HCT116 (cell line): Measurements from ENCODE around the gene ARID5B. TPM values are rescaled to one million over a fixed set of nuclear protein-coding genes. Genes with fewer than 3 reads are reported as not detected.

Experiments
- ATAC-seq: fragments of 200-7000 bp; cut with Tn5 transposase; 2 replicates; pipeline ENCODE4 v1.9.1; 2020; ENCODE audit warnings: mild to moderate bottlenecking, moderate library complexity
- BruUV-seq: library from RNA; stranded (reverse); fragments of 400-500 nt; replicated peaks from 2 replicates; lab custom pipeline; 2021; lab: Mats Ljungman, UMichigan
- CTCF ChIA-PET: fragments of 300-600 bp; sonication (Branson Sonifier 250); formaldehyde crosslinking; loops from one replicate; lab custom pipeline; 2021; ENCODE audit warnings: antibody characterized with exemption; lab: Charles Lee
- POLR2A ChIA-PET: fragments of 300-600, 350-600 bp; sonication (Branson Sonifier 250); formaldehyde crosslinking; loops from one replicate; lab custom pipeline; 2021; ENCODE audit warnings: antibody characterized with exemption; lab: Charles Lee
- RAD21 ChIA-PET, 2 experiments: fragments of 300-600 bp; sonication (Branson Sonifier 250); formaldehyde crosslinking; loops; one replicate each; lab custom pipeline; 2023; ENCODE audit warnings: low total read pairs in 2 of 2; ENCODE audit not compliant: uncharacterized antibody in 2 of 2, unreplicated experiment in 2 of 2, low non-redundant PET in 1 of 2; lab: Charles Lee
- DNase-seq: peaks from one replicate; pipeline ENCODE4 v3.0.0-alpha.2; 2010; ENCODE audit warnings: low read depth, low spot score
- H2AFZ ChIP-seq: fragments of 200-600 bp; shearing (Covaris generic), sonication (generic); 2 replicates; pipeline ENCODE4 v1.6.1; 2017; ENCODE audit warnings: low read depth, mixed run types, mixed read lengths, antibody characterized with exemption, low read length; ENCODE audit not compliant: poor library complexity, severe bottlenecking
- H3K27ac ChIP-seq: 2 replicates; pipeline ENCODE4 v1.5.1; 2012; ENCODE audit warnings: low read depth, low read length
- H3K27me3 ChIP-seq: fragments of 200-600 bp; sonication (generic); 2 replicates; pipeline ENCODE4 v1.6.1; 2016; ENCODE audit warnings: mixed run types, low read length, mixed read lengths; ENCODE audit not compliant: insufficient read depth
- H3K36me3 ChIP-seq, 2 experiments: fragments of 200-500 bp in 1 of 2; fragments of 200-600 bp in 1 of 2; sonication (Bioruptor generic) in 1 of 2; sonication (generic) in 1 of 2; 2 replicates each; pipeline versions ENCODE4 v1.5.1 to v1.6.1; 2014 to 2016; ENCODE audit warnings: low read length in 2 of 2, inconsistent platforms in 1 of 2, mixed read lengths in 1 of 2, mixed run types in 1 of 2; ENCODE audit not compliant: insufficient read depth in 2 of 2, control insufficient read depth in 1 of 2
- H3K4me1 ChIP-seq, 2 experiments: fragments of 200-600 bp in 1 of 2; sonication (generic) in 1 of 2; 2 replicates each; pipeline versions ENCODE4 v1.5.1 to v1.6.1; 2012 to 2017; ENCODE audit warnings: low read length in 2 of 2, inconsistent platforms in 1 of 2, mild to moderate bottlenecking in 1 of 2, mixed read lengths in 1 of 2, mixed run types in 1 of 2, moderate library complexity in 1 of 2; ENCODE audit not compliant: insufficient read depth in 2 of 2, control insufficient read depth in 1 of 2
- H3K4me2 ChIP-seq: fragments of 200-600 bp; sonication (generic); 2 replicates; pipeline ENCODE4 v1.6.1; 2017; ENCODE audit warnings: mixed run types, low read length, mixed read lengths
- H3K4me3 ChIP-seq, 2 experiments: fragments of 200-600 bp in 1 of 2; sonication (generic) in 1 of 2; replicated peaks in 1 of 2; 2 replicates each; pipeline ENCODE4 v1.5.1; 2011 to 2016; ENCODE audit warnings: low read length in 2 of 2, control low read depth in 1 of 2, low read depth in 1 of 2, mild to moderate bottlenecking in 1 of 2, mixed read lengths in 1 of 2, mixed run types in 1 of 2
- H3K79me2 ChIP-seq: fragments of 200-600 bp; sonication (generic); 2 replicates; pipeline ENCODE4 v1.6.1; 2017; ENCODE audit warnings: mild to moderate bottlenecking, mixed run types, low read length, moderate library complexity, mixed read lengths; ENCODE audit not compliant: insufficient read depth
- H3K9ac ChIP-seq: fragments of 200-600 bp; sonication (generic); 2 replicates; pipeline ENCODE4 v1.6.1; 2016; ENCODE audit warnings: low read length, mixed read lengths
- H3K9me2 ChIP-seq: fragments of 200-600 bp; sonication (generic), shearing (Covaris generic); 2 replicates; pipeline ENCODE4 v1.6.1; 2017; ENCODE audit warnings: mixed run types, mild to moderate bottlenecking, moderate library complexity; ENCODE audit not compliant: insufficient read depth
- H3K9me3 ChIP-seq, 2 experiments: fragments of 200-500 bp in 1 of 2; fragments of 200-600 bp in 1 of 2; sonication (Bioruptor generic) in 1 of 2; sonication (generic) in 1 of 2; 2 replicates each; pipeline ENCODE4 v1.6.1; 2014 to 2017; ENCODE audit warnings: low read length in 2 of 2, mixed read lengths in 2 of 2, inconsistent platforms in 1 of 2, low read depth in 1 of 2, mild to moderate bottlenecking in 1 of 2, mixed run types in 1 of 2, moderate library complexity in 1 of 2; ENCODE audit not compliant: control insufficient read depth in 1 of 2, insufficient read depth in 1 of 2
- H4K20me1 ChIP-seq: fragments of 200-600 bp; sonication (generic), shearing (Covaris generic); 2 replicates; pipeline ENCODE4 v1.6.1; 2017; ENCODE audit warnings: mixed run types, mild to moderate bottlenecking, moderate library complexity; ENCODE audit not compliant: insufficient read depth
- EGR1 ChIP-seq: IDR thresholded peaks from 2 replicates; pipeline ENCODE4 v1.6.1; 2012; ENCODE audit warnings: low read depth
- ELF1 ChIP-seq: IDR thresholded peaks from 2 replicates; pipeline ENCODE4 v1.6.1; 2012; ENCODE audit warnings: low read depth, borderline replicate concordance
- EZH2 ChIP-seq: fragments of 200-600 bp; sonication (generic); IDR thresholded peaks from 2 replicates; pipeline ENCODE4 v1.6.1; 2017; ENCODE audit warnings: antibody characterized with exemption, mixed run types
- MAX ChIP-seq: IDR thresholded peaks from 2 replicates; pipeline ENCODE4 v1.6.1; 2012
- POLR2A ChIP-seq: IDR thresholded peaks from 2 replicates; pipeline ENCODE4 v1.7.0; 2011; ENCODE audit warnings: borderline replicate concordance; ENCODE audit not compliant: insufficient read depth, insufficient read length; ENCODE audit errors: extremely low read depth
- RAD21 ChIP-seq: IDR thresholded peaks from 2 replicates; pipeline ENCODE4 v1.6.1; 2012; ENCODE audit warnings: low read depth, mild to moderate bottlenecking
- REST ChIP-seq: IDR thresholded peaks from 2 replicates; pipeline ENCODE4 v1.6.1; 2012; ENCODE audit warnings: low read depth
- SP1 ChIP-seq: IDR thresholded peaks from 2 replicates; pipeline ENCODE4 v1.6.1; 2012; ENCODE audit warnings: low read depth
- YY1 ChIP-seq: IDR thresholded peaks from 2 replicates; pipeline ENCODE4 v1.6.1; 2011; ENCODE audit warnings: low read length, low read depth, moderate library complexity, mild to moderate bottlenecking; ENCODE audit not compliant: insufficient replicate concordance; ENCODE audit errors: extremely low read depth
- ZBTB33 ChIP-seq: IDR thresholded peaks from 2 replicates; pipeline ENCODE4 v1.6.1; 2011; ENCODE audit warnings: mild to moderate bottlenecking, low read length, moderate library complexity; ENCODE audit not compliant: insufficient replicate concordance; ENCODE audit errors: extremely low read depth
- intact Hi-C: fragments of 100-400 bp; cut with micrococcal nuclease; formaldehyde crosslinking; loops from 2 replicates; pipeline ENCODE4 v1.10.0; 2022
- total RNA-seq: library from RNA; stranded (reverse); gene quantifications from one replicate; pipeline ENCODE4 v1.2.1, GENCODE V29; 2021; ENCODE audit not compliant: unreplicated experiment

Gene ARID5B
- total RNA-seq, 1 experiment from 2014 or later = 4.7 TPM

GRCh38 chr10:62024026-62024701 is 122.7 kb downstream of the ARID5B start:
- no peak overlapping the region for H2AFZ ChIP-seq
- POLR2A ChIA-PET = no interaction called here
- H3K27me3 ChIP-seq = no peaks in the 10 kb centered on the region
- H3K9me2 ChIP-seq = no peaks in the 10 kb centered on the region
- no peak overlapping the region for H3K4me3 ChIP-seq
- H3K79me2 ChIP-seq = no peaks in the 10 kb centered on the region
- intact Hi-C loops = no loop called here
- RAD21 ChIA-PET = no interaction called here
- no peak for DNase-seq
- BruUV-seq = no TSS peak
- no peak overlapping the region for H3K27ac ChIP-seq
- H3K9me3 ChIP-seq = no peaks in the 10 kb centered on the region
- H4K20me1 ChIP-seq = no peaks in the 10 kb centered on the region
- H3K36me3 ChIP-seq = no peaks in the 10 kb centered on the region
- H3K4me2 ChIP-seq = no peak overlapping the region
- CTCF ChIA-PET = no interaction called here
- TF ChIP-seq ZBTB33 (no peak), EZH2 (no peak), EGR1 (no peak), REST (no peak), ELF1 (no peak), POLR2A (no peak), SP1 (no peak), MAX (no peak), YY1 (no peak), RAD21 (no peak)
- no peak for ATAC-seq
- H3K4me1 ChIP-seq = peaks cover 0 to 10% of the 10 kb centered on the region in 2 experiments; a peak in 1 of 4 replicates
- no peak overlapping the region for H3K9ac ChIP-seq
